GM12874 (cell line): ENCODE results near the gene GAS5.

Source experiments
- TF ChIP-seq, protein P1 (sequence below): IDR thresholded peaks from 2 replicates; pipeline ENCODE4 v1.5.1; 2011; ENCODE audit warnings: low read depth, mild to moderate bottlenecking, control low read depth, low read length, moderate library complexity; ENCODE audit not compliant: insufficient read depth

GAS5 gene

DNA sequence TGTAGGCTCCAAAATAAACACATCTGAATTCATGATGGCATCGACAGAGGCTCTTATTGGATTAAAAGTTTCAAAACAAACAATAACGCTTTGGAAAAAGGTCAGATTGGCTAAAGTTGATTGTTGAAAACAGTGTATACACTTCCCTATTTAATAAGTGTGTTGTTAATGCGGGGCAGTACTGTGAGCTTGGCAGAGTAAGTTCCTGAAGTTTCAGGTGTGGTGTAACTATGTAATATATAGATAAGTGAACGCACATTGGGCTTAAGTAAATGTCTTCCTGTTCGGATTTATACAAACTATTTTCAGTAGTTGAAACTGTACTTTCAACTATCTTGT, 1.2 kb upstream of the GAS5 start:
- TF ChIP-seq, protein P1, sequence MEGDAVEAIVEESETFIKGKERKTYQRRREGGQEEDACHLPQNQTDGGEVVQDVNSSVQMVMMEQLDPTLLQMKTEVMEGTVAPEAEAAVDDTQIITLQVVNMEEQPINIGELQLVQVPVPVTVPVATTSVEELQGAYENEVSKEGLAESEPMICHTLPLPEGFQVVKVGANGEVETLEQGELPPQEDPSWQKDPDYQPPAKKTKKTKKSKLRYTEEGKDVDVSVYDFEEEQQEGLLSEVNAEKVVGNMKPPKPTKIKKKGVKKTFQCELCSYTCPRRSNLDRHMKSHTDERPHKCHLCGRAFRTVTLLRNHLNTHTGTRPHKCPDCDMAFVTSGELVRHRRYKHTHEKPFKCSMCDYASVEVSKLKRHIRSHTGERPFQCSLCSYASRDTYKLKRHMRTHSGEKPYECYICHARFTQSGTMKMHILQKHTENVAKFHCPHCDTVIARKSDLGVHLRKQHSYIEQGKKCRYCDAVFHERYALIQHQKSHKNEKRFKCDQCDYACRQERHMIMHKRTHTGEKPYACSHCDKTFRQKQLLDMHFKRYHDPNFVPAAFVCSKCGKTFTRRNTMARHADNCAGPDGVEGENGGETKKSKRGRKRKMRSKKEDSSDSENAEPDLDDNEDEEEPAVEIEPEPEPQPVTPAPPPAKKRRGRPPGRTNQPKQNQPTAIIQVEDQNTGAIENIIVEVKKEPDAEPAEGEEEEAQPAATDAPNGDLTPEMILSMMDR: no peak

DNA sequence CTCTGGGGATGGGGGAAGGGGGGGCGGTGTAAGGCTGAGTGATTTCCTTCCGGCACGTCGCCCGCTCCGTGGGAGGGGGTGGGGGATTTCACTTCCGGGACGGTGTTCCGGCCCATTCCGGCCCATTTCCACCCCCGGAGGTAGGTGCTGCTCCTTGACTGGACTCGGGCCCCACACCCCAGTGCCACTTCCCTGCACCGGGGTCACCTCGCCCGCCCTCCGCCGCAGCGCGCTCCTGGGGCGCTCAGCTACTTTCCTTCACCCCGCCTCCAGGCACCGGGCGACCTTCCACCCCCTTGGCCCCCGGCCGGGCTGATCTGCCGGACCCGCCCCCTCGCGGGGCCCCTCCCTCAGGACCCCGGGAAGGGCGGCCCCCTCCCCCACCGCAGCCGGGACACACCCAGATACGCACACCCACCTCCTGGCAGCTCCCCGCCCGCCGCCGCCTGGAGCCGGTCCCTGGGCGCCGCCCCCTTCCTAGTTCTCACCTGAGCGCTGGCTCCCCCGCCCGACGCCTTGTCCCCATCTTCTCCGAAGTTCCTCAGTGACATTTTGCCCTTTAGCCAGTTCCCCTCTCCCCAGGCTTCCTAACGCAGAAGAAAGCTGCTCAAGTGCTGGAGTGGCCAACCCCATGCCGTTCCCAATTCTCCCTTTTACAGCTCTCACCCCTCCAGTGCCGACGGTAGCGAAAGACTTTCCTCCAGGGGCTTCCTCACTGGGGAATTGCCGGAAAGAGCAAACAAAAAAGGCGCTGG, 654 bp upstream of the GAS5 start, which contains the start of gene ZBTB37:
Gene ZBTB37, plus strand, starts transcription at position 115 of the 755 bp plus-strand sequence. CDS start 1,846 bp downstream, outside the sequence.
- TF ChIP-seq, protein P1: no peak

DNA sequence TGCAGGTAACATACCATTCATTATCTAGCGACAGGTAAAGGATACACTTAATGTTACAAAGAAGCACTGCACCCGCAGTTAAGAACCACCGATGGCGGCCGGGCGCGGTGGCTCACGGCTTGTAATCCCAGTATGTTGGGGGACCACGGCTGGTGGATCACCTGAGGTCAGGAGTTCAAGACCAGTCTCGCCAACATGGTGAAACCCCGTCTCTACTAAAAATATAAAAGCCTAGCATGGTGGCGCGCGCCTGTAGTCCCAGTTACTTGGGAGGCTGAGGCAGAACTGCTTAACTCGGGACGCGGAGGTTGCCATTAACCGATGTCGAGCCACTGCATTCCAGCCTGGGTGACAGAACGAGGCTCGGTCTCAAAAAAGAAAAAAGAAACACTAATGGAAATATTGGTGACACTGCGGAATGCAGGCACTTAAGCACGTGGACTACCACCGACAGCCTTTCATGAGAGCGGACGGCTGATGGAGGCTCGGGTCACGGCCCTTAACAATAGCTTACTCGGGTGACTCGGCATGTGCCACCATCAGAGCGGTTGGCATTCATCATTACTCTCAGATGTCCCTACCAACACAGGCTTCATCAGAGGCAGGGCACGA, 542 bp downstream of the GAS5 start:
- TF ChIP-seq, protein P1: no peak

DNA sequence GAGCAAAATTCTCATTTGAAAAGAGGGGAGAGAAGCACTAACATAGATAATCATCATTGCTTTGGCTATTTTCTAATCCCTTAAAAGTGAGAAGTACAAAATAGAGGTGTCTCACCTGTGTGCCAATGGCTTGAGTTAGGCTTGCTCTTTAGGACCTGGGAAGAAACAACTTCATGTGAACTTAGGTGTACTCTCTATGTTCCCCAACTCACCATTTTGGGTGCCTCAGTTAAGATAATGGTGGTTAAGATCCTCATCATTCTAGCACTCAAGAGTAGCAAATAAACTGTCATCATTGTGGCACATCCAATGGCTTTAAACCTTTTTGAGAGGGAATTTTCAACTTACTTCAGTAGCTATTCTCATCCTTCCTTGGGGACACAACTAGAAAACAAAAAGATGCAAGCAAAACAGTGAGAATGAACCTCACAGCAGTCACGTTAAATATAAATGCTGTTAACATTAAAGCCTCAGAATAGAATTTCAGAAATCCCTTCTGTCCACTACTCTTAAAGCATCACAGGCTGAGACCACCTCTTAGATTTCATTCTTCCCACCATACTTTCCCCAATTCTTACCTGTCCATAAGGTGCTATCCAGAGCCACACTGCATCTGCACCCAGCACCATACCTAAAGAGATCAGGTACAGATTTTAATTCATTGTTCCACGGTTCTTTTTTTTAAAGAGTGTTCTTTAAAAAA, 1.2 kb downstream of the GAS5 start:
- TF ChIP-seq, protein P1: no peak

DNA sequence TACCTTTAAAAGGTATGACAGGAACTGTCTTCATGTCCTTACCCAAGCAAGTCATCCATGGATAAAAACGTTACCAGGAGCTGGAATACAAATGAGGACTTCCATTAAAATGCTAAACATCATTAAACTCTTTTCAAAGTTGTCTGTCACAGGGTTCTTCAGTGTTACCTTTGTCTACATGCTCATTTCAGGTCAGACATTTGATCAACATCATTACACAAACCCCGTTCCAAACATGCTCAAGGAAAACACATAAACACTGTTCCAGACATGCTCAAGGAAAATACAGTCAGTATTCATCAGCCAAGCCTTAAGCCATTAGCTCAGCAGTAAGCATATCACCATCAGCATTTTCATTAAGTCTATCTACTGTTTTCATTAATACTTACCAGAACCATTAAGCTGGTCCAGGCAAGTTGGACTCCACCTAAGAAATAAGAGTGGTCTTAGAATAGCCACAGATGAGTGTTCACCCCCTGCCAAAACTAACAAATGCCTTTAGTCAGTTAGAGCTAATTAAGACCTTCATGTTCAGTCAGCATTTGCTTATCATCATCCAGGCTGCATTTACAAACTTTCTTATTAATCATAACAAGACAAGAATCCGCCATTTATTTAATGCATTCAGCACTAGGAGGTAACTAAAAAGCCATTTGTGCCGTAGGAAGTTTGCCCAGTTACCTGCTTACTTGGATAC, 2.2 kb downstream of the GAS5 start:
- TF ChIP-seq, protein P1: no peak

DNA sequence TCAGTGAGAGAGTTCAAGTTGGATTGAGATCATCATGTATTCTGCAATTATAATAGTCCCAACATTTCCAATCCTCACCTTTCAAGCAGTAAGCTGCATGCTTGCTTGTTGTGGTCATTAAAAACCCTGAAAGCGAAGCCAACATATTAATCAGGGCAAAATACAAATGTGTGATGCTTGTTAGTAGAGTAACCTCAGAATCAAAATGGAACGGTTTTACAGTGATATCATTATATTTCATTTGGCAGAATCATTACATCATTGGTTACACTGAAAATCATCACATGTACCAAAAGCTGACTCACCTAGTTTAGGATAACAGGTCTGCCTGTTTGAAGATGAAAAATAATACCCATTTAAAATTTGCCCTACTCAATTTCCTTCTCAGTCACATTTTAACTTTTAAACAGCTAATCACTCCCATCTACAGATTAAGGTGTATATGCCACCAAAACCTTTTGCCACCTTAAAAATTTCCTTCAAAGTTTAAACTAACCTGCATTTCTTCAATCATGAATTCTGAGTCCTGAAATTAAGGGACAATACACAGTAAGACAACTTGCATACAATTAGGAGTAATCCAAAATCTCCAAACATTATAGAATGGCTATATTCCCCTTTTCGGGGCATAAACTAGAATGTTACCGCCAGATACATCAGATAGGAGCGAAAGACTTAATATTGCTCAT, 3.5 kb downstream of the GAS5 start:
- TF ChIP-seq, protein P1: no peak
